Esophagus squamous epithelium (tissue), 4 donors: ENCODE measurements around the gene WWOX.

Experiments
- POLR2A ChIP-seq, 4 donors: fragments of 450-650 bp; IDR thresholded peaks; one replicate each; pipeline ENCODE4 v1.6.1; 2017; ENCODE audit warnings: antibody characterized with exemption in 4 of 4, mild to moderate bottlenecking in 4 of 4, moderate library complexity in 3 of 4
- TF ChIP-seq, protein P1 (sequence below), 6 experiments: fragments of 450-650 bp in 4 of 6; fragments of 200-600 bp in 2 of 6; sonication (generic) in 2 of 6; IDR thresholded peaks; one replicate each; pipeline ENCODE4 v1.5.1; 2016 to 2019; ENCODE audit warnings: antibody characterized with exemption in 6 of 6, mild to moderate bottlenecking in 4 of 6, moderate library complexity in 4 of 6

DNA sequence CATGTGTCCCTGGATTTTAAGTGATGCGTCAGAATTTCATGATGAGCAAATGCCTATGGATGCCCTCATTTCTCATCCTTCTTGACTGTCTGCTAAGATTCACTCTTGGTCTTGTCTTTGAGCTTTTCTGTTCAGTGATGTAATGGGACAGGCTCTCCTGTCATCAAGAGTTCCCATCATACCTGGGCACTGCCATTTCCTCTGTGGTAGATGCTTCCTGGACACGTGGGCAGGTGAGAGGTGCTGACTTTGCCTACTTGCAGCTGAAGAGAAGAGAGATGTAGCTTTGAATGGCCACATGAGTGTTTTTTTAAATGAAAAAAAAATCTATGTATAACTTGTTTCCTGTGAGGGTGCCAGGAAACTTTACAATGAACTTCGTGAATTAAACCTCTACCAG, 943.4 kb downstream of the WWOX start:
- TF ChIP-seq, protein P1, sequence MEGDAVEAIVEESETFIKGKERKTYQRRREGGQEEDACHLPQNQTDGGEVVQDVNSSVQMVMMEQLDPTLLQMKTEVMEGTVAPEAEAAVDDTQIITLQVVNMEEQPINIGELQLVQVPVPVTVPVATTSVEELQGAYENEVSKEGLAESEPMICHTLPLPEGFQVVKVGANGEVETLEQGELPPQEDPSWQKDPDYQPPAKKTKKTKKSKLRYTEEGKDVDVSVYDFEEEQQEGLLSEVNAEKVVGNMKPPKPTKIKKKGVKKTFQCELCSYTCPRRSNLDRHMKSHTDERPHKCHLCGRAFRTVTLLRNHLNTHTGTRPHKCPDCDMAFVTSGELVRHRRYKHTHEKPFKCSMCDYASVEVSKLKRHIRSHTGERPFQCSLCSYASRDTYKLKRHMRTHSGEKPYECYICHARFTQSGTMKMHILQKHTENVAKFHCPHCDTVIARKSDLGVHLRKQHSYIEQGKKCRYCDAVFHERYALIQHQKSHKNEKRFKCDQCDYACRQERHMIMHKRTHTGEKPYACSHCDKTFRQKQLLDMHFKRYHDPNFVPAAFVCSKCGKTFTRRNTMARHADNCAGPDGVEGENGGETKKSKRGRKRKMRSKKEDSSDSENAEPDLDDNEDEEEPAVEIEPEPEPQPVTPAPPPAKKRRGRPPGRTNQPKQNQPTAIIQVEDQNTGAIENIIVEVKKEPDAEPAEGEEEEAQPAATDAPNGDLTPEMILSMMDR (IDR thresholded peaks at IDR 0.05) = no peak
- no peak for TF ChIP-seq POLR2A (IDR thresholded peaks at IDR 0.05)
